KOPT-K1 (cell line): ENCODE measurements around the gene C5.

Experiments used
- H3K27ac ChIP-seq: fragments of 200-600 bp; sonication (generic); 2 replicates; pipeline ENCODE4 v1.5.1; 2016; ENCODE audit warnings: antibody characterized with exemption, mild to moderate bottlenecking, low read depth, low read length; ENCODE audit not compliant: poor library complexity, severe bottlenecking
- H3K36me3 ChIP-seq: fragments of 200-600 bp; sonication (generic); 2 replicates; pipeline ENCODE4 v1.5.1; 2017; ENCODE audit warnings: antibody characterized with exemption, mild to moderate bottlenecking, low read length, moderate library complexity; ENCODE audit not compliant: insufficient read depth
- H3K9me3 ChIP-seq: fragments of 200-600 bp; sonication (generic); 2 replicates; pipeline ENCODE4 v1.5.1; 2017; ENCODE audit warnings: antibody characterized with exemption, low read length, mild to moderate bottlenecking; ENCODE audit not compliant: insufficient read depth, poor library complexity, severe bottlenecking

C5 gene

DNA sequence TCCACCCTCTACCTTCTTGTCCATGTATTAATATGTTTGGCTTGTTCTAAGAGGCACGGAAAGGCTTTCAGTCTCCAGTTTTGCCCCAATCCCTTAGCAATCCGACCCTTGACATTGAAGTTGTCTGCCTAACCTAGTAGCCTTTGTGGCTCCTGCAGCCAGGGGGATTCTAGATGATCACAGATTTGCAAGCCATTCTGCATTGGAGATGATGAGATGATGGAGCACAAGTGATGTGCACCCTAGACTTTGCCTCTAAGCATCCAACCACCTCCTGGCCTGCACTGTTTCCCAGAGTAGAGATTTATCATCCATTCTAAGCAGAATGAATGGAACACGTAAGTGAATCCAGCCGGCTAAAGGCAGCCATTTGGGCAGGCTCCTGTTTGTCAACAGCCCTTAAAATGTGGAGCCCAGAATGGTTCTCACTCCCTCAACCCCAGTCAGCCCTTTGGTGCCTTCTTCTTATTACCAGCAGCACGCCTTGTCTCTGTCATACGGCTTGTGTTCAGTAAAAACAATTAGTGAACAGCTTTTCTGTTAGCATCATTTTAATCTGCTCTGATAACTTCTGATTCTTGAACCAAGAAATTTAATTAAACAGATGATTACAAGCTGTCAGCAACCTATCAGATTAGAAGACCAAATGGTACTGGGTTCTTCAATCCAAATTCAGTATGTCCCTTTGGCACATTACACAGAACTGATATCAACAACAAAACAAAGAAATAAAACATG is 117.8 kb downstream of the C5 start:
- Histone ChIP-seq H3K36me3 (no peaks in the 10 kb centered on the region), H3K9me3 (no peaks in the 10 kb centered on the region), H3K27ac (peak overlapping the region; percentile 77)

DNA sequence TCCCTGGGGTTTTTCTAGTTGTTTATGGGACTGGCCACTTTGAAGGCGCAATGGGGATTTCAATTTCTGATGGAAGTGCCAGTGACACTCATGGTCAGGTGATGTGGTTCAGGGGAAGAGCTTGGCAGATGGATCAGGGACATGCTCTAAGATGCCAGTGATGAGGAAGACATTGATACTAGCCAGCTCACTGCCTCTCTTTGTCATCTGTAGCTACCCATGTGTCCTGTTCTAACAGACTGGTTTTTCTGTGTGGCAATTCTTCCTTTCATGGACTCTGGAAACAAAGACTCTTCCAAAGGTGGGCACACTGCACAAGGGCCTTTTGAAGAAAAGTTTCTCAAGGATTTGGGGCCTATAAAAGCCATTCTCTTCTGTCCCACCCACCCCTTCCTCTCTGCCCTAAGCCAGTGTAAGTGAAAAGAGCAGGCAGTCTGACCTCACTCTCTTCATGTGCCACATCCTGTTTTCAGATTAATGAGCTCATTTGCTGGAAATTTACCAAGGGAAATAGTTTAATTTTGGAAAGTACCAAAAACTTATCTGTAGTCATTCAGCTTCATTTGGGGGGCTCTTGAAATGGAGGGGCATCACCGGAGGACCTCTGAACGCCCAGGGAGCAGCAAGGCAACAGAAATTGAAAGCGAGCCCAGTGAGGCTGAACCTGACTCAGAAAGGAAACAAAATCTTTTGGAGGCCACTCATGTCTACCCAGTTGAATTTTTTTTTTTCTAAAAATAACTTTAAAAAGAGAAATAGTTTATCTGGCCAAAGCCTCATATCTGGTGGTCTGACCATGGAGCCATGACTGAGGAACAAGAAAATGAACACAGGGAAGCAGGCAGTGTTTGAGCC is 118.6 kb downstream of the C5 start:
- Histone ChIP-seq H3K36me3 (no peaks in the 10 kb centered on the region), H3K9me3 (no peaks in the 10 kb centered on the region), H3K27ac (peak overlapping the region; percentile 77)

DNA sequence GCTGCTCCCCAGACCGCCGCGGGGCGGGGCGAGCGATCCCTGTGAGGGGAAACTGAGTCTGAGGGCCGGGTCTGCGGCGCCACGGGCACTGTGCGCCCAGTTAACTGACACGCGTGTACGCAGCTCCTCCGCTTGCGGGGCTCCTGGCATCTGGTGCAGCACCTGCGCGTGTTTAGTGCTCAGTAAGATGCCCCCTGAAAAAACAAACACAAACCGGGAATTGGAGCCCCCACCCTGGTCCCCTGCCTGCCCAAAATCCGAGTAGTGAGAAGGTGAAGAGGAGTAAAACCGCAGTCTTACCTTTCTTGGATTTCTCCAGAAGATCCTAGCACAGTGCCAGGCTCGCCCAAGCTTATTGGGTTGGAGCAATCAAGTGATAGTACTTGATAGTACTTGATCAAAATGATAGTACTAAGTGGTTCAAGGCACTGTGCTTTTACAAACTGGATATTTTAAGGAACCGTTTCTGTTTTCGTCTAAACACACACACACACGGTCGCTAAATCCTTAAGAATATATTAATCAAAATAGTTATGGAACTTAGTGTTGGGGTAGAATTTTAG is 120.8 kb downstream of the C5 start:
- H3K27ac ChIP-seq: peak overlapping the region; percentile 81
- no peaks in the 10 kb centered on the region for H3K36me3 ChIP-seq
- H3K9me3 ChIP-seq: no peaks in the 10 kb centered on the region

DNA sequence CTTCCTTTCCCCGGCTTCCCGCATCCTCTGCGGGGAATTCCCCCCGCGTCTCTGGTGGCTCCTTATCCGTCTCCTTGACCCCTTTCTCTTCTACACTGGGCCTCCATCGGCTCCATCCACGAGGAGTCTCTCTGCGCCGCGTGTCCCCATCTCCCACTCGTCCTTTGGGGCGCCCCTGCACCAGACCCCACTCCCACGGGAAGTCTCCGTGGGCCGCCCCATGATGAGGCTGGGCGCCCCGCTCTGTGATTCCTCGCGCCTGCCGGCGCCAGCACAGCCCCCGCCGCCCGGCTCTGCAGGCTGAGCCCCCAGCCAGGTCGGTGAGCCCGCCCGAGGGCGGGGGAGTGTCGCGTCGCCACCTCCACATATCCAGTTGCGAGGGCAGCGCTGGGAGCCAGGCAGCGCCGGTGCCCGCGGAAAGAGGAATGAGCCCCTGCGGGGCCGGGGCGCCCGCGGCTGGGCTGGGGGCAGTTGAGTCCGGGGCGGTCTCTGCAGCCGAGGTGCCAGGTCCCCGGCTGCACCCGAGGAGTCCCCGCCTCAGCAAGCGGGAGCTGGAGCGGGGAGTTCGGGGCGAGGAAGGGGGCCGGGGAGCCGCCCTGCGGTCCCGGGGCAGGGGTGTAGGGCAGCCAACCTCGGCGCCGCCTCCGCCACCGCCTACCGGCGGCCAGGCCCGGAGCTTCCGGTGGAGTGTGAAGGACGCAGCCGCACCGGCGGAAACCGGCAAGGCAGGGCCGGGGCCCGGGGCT is 121.4 kb downstream of the C5 start:
- no peaks in the 10 kb centered on the region for H3K9me3 ChIP-seq
- H3K27ac ChIP-seq: peak overlapping the region; percentile 81
- no peaks in the 10 kb centered on the region for H3K36me3 ChIP-seq

DNA sequence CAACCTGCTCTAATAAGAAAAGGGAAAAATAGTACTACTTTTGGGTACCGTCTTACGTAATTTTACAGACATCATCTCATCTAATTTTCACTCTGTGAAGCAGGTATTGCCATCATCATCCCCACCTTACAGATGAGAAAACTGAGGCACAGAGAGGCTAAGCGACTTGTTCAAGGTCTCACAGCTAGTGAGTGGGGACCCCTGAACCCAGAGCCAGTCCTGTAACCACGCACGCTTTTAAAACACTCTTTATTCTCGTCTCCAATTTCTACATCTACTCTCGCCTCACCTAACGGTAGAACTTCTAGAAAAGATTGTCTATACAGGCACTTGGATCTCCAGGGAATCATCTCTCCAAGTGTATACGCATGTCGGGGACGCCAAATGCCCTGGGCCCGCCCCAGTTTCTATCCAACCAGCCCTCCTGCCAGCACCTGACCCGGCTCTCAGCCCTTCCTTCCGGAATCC is 122.0 kb downstream of the C5 start:
- no peaks in the 10 kb centered on the region for H3K9me3 ChIP-seq

DNA sequence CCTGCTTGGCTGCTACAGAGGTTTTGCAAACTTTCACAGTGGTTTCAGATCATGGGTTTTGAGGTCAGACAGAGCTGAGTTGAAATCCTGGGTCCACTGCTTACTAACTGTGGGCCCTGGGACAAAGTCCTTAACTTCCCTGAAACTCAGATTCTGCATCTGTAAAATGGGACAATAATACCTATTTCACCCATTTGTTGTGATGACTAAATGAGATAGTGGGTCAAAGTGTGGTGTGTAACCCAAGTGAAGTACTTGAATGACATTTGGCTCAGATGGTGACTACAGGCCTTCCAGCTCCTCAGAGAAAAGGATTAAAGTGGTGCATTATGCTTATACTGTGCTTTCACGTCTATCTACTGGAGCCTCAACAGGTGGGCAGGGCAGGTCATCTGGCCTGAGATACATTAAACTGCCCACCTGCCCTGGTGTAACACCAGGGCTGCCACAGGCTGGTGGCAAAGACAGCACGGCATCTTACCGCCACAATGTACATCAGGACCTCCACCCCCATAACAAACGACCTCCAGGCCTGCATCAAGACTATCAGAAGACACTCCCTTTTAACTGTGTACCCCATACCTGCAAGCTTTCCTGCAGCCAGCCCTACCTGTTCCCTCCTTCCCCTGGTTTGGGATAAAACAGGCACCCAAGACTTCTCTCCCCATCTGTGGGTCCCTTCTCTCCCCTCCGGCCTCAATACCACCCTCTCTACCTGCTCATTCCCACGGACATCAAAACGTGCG is 122.6 kb downstream of the C5 start:
- H3K36me3 ChIP-seq: no peaks in the 10 kb centered on the region
- H3K9me3 ChIP-seq: no peaks in the 10 kb centered on the region
- H3K27ac ChIP-seq: peak overlapping the region; percentile 81

More for the DNA sequence above, 122.0 kb downstream of the C5 start:
- Histone ChIP-seq H3K27ac (peak overlapping the region; percentile 81), H3K36me3 (no peaks in the 10 kb centered on the region)

DNA sequence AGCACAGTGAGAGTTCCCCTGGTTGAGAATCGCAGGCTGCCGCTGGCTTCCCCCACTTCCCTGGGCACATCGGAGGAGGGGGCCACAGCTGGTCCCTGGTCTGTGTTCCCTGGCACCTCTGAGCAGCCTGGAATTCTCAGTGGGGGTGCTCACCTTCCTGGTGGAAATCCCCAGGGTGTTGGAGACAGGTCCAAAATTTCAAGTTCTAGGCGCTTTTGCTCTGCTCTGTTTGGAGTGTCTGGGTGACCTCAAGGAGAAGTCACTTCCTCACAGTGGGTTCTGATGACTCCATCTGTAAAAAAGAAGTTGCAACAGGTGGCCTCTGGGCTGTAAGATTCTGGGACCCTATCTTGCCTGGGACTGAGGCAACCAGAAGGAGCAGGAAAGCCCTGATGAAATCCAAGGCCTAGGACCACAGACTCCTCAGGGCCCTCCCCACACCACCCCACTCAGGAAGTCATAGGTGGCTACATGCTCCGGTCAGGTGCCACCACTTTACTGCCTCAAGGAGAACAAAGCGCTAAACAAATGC is 123.6 kb downstream of the C5 start, which contains the start of gene TRAF1:
Gene TRAF1 (minus strand): TSS at position 400 of the 532 bp plus-strand sequence. CDS start 721 bp downstream, outside the sequence.
- no peaks in the 10 kb centered on the region for H3K9me3 ChIP-seq
- H3K36me3 ChIP-seq: no peaks in the 10 kb centered on the region
- H3K27ac ChIP-seq: peak within 1 kb of the TSS; percentile 64

DNA sequence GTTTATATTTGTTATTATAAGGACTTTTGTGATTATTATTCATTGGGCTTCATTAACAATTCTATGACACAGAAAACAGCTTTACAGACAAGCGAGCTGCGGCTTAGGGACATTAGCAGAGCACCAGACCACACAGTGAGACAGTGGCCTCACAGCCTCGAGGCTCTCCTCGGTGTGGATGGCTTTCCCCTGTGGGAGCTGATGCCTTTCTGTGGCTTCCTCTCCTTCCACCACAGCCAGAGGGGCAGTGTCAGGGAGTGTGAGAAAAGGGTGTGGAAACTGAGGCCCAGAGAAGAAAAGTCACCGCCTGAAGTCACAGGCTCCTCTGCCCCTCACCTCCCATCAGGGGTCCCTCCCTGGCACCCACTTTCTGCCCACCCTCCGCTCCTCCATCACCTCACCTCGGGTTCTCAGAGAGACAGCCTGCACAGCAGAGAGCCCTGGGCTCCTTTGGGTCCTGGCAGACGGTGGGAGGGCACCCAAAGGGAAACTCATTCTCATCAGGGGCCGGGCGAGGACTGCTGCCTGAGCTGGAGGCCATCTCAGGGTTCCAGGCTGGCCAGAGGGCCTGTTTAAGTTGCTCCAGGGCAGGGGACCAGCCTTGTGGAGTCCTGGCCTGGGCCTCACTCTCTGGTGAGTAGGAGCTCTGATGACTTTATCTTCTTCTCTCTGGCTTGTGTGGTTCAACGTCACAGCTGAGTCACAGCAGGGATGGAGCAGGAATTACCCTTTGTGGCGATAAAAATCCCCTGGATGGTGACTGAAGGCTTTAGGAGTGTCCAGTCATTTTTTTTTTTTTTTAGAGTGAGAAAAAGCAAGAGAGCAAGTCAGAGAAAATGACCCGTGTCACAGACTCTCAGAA is 124.3 kb downstream of the C5 start:
- Histone ChIP-seq H3K9me3 (no peaks in the 10 kb centered on the region), H3K27ac (peak overlapping the region; percentile 64), H3K36me3 (no peaks in the 10 kb centered on the region)

DNA sequence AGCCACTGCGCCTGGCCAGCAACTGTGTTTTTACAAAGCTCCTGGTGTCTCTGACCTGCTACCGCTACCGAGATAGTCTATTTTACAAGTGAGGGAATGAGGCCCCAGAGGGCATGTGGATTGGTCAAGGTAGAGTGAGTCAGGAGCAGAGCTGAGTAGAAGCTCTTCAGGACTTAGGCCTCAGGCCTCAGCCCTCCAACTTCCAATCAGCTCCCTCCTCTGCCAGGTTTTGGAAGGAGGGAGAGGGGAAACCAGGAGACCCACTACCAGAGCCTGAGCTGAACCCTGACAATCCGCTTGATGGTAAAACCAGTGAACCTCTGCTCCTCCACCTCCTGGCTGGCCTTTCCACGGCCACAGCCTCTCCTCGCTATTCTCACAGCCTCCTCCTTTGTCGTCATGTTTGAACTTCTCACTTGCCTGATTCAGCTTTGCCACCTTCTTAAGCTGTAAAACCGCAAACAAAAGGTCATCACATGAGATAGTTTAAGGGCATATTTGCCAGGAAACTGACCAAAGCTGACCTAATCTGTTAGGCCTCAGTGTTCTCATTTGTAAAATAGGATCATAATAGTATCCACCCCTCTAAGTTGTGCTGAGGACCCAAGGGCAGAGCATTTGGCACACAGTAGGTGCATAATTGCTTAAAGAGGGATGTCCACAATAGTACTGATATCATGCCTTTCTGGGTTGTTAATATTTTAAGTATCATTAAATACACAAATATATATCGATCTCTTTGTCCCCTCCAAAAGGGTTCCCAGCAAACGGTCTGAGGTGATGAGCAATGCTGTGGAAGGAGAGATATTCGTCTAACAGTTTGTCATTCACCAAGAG is 125.2 kb downstream of the C5 start:
- no peaks in the 10 kb centered on the region for H3K9me3 ChIP-seq
- peak overlapping the region; percentile 4 for H3K27ac ChIP-seq
- H3K36me3 ChIP-seq: no peaks in the 10 kb centered on the region

DNA sequence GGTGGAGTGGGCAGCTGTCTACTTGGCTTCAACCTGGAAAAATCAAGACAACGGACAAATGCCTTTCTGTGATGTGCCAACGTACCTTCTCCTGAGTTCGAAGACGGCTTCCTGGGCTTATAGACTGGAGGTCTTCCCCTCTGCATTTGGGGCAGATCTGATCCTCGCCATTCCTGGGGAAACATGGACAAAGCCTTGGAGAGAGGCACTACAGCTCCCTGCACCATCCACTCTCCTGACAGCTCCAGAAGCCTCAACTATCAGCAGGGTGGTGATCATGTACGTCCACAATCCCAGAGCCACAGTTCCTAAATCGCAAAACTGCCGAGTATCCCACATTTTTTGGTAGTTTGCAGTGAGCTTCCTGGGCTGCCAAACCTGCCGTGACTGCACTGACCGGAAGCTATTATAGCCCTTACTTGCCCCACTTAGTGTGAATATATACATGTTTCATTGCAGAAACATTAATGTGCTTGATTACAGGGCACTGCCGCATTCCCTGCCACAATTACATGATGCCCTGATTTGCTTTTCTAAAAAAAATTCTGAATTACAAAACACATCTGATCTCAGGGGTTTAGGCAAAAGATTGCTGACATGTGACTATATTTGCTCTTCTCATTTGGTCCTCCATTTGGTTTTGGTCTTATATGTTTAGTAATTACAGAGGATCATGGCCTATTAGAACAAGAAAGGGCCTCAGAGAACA is 126.3 kb downstream of the C5 start:
- Histone ChIP-seq H3K9me3 (no peaks in the 10 kb centered on the region), H3K36me3 (no peaks in the 10 kb centered on the region), H3K27ac (no peak overlapping the region)

DNA sequence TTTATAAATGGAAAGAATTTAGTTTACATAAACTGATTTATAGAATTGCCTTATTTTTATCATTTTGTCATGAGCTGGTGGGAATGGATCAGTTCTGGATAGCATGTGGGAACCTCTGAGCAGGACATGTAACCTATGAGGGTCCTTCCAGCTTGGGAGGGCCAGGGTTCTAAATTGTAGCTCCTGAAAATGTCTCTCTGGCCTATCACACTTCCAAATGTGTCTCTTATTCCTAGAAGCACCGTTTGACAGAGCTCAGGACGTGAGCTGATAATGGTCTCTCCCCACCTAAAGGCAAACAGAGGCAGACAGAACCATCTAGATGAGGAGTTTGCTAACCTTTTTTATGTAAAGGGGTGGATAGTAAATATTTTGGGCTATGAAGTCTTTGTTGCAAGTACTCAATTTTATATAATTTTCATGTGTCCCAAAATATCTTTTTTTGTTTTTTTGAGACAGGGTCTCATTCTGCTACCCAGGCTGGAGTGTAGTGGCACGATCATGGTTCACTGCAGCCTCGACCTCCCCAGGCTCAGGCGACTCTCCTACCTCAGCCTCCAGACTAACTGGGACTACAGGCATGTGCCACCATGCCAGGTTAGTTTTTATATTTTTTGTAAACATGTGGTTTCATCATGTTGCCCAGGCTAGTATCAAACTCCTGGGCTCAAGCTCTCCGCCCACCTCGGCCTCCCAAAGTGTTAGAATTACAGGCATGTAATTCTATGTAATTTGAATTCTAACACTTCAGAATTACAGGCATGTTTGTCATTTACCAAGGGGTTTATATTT is 127.5 kb downstream of the C5 start:
- no peaks in the 10 kb centered on the region for H3K9me3 ChIP-seq
- no peaks in the 10 kb centered on the region for H3K36me3 ChIP-seq
- no peak overlapping the region for H3K27ac ChIP-seq
